Activated CD4-positive, alpha-beta memory T cell treated with anti-CD3 and anti-CD28 coated beads, Interleukin-2, amount 10 ng/mL, durations not matched to agents 7 days and 5 days (primary cell): Measurements from ENCODE around the gene PRR23E. TPM values are rescaled to one million over a fixed set of nuclear protein-coding genes. Genes with fewer than 3 reads are reported as not detected.

Experiments
- CTCF ChIA-PET: fragments of 350-600 bp; sonication (Branson Sonifier 250); formaldehyde crosslinking; loops from one replicate; lab custom pipeline; 2021; ENCODE audit warnings: antibody characterized with exemption, inconsistent platforms; lab: Charles Lee
- POLR2A ChIA-PET: fragments of 350-600 bp; sonication (Branson Sonifier 250); formaldehyde crosslinking; loops from one replicate; lab custom pipeline; 2021; ENCODE audit warnings: antibody characterized with exemption; lab: Charles Lee
- DNase-seq: peaks from one replicate; pipeline ENCODE4 v3.0.0-alpha.2; 2020
- H3K27ac Mint-ChIP-seq: one replicate; pipeline ENCODE4 v1.8.0; 2021; ENCODE audit warnings: mild to moderate bottlenecking, mixed read lengths
- H3K27me3 Mint-ChIP-seq: one replicate; pipeline ENCODE4 v1.8.0; 2021; ENCODE audit warnings: mixed read lengths
- H3K36me3 Mint-ChIP-seq: one replicate; pipeline ENCODE4 v1.8.0; 2021; ENCODE audit warnings: low read depth, mixed read lengths
- H3K4me1 Mint-ChIP-seq: one replicate; pipeline ENCODE4 v1.8.0; 2021; ENCODE audit warnings: mixed read lengths
- H3K4me3 Mint-ChIP-seq: one replicate; pipeline ENCODE4 v1.8.0; 2021; ENCODE audit warnings: mild to moderate bottlenecking, mixed read lengths
- H3K9me3 Mint-ChIP-seq: one replicate; pipeline ENCODE4 v1.8.0; 2021; ENCODE audit warnings: mixed read lengths
- total RNA-seq, 2 experiments: library from RNA; stranded (reverse); gene quantifications; one replicate each; pipeline ENCODE4 v1.2.3, GENCODE V29; 2021

Gene PRR23E
- total RNA-seq, 2 experiments from 2014 or later, result not detected

DNA sequence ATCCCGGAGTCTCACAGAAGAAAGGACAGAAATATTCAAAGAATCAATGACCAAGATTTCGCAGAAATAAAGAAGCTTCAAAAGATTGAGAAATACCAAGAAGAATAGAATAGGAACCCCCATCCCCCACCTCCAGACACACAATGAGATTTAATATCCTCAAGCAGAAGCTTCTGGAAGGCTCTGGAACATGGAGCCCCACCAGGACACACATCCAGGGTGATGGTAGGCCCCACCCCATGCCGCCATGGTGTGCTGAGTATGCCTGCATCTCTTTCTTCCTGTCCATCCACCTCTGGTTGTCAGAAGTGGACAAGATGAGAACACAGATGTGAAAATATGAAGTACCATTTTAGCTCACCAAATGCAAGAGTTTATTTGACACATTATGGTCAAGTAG is 19.3 kb downstream of the PRR23E start:
- no peaks in the 10 kb centered on the region for H3K4me1 Mint-ChIP-seq
- no peak overlapping the region for H3K4me3 Mint-ChIP-seq
- H3K9me3 Mint-ChIP-seq, result no peaks in the 10 kb centered on the region
- no peaks in the 10 kb centered on the region for H3K36me3 Mint-ChIP-seq
- H3K27ac Mint-ChIP-seq, result no peak overlapping the region
- H3K27me3 Mint-ChIP-seq, result peaks cover 13% of the 10 kb centered on the region
- ChIA-PET CTCF (no interaction called here), POLR2A (no interaction called here)
- no peak for DNase-seq

DNA sequence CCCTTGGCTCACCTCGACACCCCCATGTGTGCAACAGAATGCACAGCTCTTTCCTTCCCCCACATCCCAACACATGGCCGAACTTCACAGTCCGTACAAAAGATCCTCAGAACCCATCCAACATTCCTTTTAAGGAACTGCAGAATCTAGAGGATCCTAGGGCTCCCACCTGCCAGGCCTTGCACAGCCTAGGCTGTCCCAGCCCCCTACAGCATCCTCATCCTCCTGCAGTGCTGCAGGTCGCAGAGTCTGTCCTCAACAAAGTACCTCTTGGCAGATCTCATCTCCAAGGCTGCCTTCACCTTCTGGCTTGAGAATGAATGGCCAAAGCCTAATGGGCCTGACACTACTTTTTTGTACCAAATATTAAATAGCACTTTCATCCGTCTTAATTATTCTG is 19.8 kb downstream of the PRR23E start:
- no peaks in the 10 kb centered on the region for H3K9me3 Mint-ChIP-seq

DNA sequence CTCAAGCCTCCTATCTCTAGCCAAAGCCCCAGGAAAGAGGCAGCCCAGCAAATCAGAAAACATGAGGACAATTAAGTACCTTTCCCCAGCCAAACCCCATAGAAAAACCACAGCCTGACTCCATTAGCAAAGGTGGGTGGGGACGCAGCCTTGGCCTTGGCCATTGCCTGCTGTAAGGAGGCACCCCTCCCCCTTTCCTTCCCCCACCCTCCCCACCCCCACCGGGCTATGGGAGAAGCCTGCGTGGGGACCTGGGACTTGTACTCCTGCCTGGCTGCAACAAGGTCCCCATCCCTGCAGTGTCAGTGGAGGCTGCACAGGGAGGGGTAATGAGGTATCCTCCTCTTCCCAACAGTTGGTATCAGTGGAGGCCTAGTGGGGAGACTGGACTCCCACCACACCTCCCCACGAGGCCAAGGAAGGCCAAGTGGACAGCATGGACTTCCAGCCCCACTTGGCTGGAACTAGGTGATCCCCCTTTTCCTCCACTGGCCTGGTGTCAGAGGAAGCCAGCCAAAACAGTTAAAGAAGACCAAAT is 20.5 kb downstream of the PRR23E start:
- Mint-ChIP-seq H3K36me3 (no peaks in the 10 kb centered on the region), H3K27me3 (peaks cover 13% of the 10 kb centered on the region), H3K27ac (no peak overlapping the region), H3K4me3 (no peak overlapping the region), H3K9me3 (no peaks in the 10 kb centered on the region), H3K4me1 (no peaks in the 10 kb centered on the region)
- ChIA-PET CTCF (no interaction called here), POLR2A (no interaction called here)
- DNase-seq, result no peak

More for the DNA sequence above, 19.8 kb downstream of the PRR23E start:
- POLR2A ChIA-PET, result no interaction called here
- H3K4me1 Mint-ChIP-seq, result no peaks in the 10 kb centered on the region
- no peak overlapping the region for H3K27ac Mint-ChIP-seq
- H3K27me3 Mint-ChIP-seq, result peaks cover 13% of the 10 kb centered on the region
- H3K36me3 Mint-ChIP-seq, result no peaks in the 10 kb centered on the region
- CTCF ChIA-PET, result no interaction called here
- no peak for DNase-seq
- no peak overlapping the region for H3K4me3 Mint-ChIP-seq

DNA sequence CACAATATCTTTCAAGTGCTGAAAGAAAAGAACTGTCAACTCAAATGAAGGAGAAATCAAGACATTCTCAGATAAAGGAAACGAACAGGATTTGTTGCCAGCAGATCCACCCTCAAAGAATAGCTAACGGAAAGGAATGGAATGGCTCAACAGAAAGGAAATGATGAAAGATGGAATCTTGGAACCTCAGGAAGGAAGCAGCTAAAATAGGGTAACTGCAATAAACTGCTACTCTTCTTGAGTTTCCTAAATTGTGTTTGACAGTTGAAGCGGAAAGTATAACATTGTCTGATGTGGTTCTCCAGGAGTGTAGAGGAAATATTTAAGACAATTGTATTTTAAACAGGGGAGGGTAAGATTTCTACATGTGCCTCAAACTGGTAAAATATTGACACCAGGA is 22.0 kb downstream of the PRR23E start:
- Mint-ChIP-seq H3K27ac (no peak overlapping the region), H3K27me3 (peaks cover 13% of the 10 kb centered on the region), H3K4me3 (no peak overlapping the region), H3K36me3 (no peaks in the 10 kb centered on the region), H3K4me1 (no peaks in the 10 kb centered on the region), H3K9me3 (no peaks in the 10 kb centered on the region)
- CTCF ChIA-PET, result no interaction called here
- no peak for DNase-seq
- POLR2A ChIA-PET, result no interaction called here

DNA sequence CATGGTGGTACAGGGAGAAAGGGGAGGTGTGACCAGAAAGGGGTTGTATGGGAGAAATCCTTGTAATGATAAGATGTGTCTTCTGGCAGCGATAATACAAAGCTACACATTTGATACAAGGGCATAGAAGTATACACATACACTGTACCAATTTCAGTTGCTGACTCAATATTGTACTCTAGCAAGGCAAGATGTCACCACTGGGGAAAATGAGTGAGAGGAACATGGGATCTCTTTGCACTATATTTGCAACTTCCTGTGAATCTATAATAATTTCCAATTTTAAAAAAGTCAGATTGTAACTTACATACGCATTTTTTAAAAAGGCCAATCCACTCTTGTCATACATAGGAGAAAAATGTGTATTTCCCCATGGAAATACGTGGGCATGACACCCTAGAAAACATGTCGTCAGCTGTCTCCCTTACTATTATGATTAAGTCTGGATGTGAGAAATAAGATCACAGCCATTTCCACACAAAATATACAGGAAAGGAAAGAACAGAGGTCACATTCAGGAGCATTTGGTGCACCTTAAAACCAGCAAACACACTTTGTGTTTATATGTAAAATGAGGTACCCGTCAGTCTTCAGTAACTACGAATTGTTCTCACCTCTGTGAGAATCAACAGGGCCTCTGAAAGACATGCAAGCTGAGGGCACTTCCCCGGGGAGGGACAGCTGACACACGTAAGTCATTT is 22.9 kb downstream of the PRR23E start:
- H3K36me3 Mint-ChIP-seq, result no peaks in the 10 kb centered on the region
- ChIA-PET POLR2A (no interaction called here), CTCF (no interaction called here)
- H3K9me3 Mint-ChIP-seq, result no peaks in the 10 kb centered on the region
- no peak overlapping the region for H3K4me3 Mint-ChIP-seq
- H3K27me3 Mint-ChIP-seq, result peaks cover 13% of the 10 kb centered on the region
- DNase-seq, result no peak
- H3K27ac Mint-ChIP-seq, result no peak overlapping the region
- no peaks in the 10 kb centered on the region for H3K4me1 Mint-ChIP-seq

DNA sequence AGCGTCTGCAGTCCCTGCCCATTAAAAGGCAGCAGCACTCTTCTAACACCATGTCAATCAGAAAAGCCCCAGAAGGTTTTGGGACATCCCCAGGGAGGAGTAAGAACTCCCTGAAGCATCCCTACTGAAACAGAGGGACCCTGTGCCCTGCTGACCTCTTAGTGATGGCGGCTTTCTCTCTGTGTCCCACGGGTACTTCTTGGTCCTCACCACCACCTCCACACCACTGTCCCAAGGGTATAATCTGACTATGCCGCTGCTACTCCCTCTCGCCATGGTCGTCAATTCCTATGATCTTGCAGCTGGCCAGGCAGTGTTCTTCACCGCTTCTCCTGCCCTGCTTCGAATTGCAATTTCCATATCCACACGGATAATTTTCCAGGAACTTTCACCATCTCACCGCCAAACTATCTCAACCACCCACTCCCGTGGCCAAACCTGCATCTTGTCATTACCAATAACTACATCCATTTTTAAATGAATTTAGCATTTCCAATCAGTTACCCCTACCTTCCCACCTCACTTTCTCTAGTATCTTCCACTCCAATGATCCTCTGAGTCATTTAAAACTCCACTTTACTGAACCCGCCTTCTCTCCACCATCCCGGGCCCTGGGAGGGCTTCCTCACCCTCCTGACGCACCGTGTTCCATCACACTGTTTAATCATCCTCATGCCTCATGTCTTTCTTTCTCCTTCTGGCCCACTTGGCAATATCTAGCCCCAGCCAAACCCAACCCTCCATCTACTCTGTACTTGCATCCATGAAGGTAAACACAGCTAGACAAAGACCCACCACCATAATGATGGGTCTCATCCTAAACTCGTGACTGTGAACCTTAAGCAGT is 23.7 kb downstream of the PRR23E start:
- H3K9me3 Mint-ChIP-seq, result no peaks in the 10 kb centered on the region
- CTCF ChIA-PET, result no interaction called here
- POLR2A ChIA-PET, result no interaction called here
- H3K27ac Mint-ChIP-seq, result no peak overlapping the region
- H3K4me1 Mint-ChIP-seq, result no peaks in the 10 kb centered on the region
- no peak for DNase-seq
- H3K27me3 Mint-ChIP-seq, result peaks cover 13% of the 10 kb centered on the region
- H3K4me3 Mint-ChIP-seq, result no peak overlapping the region
- no peaks in the 10 kb centered on the region for H3K36me3 Mint-ChIP-seq

DNA sequence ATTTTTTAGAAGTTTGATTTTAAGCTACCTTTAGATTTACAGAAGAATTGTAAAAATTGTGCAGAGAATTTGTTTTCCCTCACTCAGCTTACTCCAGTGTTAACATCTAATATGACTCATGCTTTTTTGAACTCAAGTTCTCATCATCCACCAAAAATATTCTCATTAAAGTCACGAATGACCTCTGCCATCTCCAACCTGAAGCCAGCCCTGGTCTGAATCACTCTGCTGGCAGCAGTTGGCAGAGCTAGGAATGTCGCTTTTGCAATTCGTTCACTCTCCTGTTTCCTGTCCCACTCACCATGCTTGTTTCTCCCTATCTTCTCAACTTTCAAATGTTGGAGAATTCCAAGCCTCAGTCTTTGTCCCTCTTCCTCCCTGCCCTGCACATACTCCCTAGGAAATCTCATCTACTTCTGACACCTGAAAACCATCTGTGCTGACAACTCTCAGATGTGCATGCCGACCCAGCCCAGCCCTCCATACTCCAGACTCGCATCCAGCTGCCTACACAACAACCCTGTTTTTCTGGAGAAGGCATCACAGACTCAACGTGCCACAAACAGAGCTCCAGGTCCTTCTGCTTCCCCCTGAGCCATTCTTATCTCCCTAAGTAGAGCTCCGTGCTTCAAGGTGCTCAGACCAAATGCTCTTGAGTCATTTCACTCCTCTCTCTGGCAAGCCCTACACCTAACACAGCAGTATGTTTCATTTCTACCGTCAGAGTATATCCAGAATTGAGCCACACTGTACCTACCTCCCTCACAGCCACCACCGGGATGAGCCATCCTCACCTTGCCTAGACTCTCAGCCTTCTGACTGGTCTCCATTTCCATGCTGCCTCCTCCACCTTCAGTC is 24.9 kb downstream of the PRR23E start:
- Mint-ChIP-seq H3K4me1 (no peaks in the 10 kb centered on the region), H3K4me3 (no peak overlapping the region), H3K36me3 (no peaks in the 10 kb centered on the region), H3K27ac (no peak overlapping the region), H3K27me3 (peaks cover 10% of the 10 kb centered on the region), H3K9me3 (no peaks in the 10 kb centered on the region)
- ChIA-PET CTCF (no interaction called here), POLR2A (no interaction called here)
- DNase-seq, result no peak

DNA sequence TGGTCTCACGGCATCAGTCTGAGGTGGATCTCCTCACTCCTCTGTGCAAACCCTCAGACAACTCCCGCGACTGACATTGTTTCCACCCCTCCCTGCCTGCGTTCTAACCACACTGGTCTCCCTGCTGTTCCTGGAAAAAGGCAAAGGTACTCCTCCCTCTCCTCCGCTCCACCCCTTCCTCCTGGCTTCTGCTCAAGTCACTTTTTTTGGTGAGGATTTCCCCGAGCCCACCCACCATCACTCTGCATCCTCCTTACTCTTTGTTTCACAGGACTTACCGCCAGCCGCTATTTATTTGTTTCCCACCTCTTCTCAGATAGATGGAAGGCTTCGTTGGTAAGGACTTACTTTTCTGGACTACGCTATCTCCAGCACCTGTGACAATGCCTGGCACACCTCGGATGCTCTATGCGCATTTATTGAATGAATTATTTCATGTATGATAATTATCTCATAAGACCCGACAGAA is 25.6 kb downstream of the PRR23E start:
- H3K9me3 Mint-ChIP-seq, result no peaks in the 10 kb centered on the region
- ChIA-PET CTCF (no interaction called here), POLR2A (no interaction called here)
- no peak overlapping the region for H3K27ac Mint-ChIP-seq
- no peaks in the 10 kb centered on the region for H3K4me1 Mint-ChIP-seq
- H3K4me3 Mint-ChIP-seq, result no peak overlapping the region
- no peaks in the 10 kb centered on the region for H3K36me3 Mint-ChIP-seq
- DNase-seq, result no peak
- peaks cover 10% of the 10 kb centered on the region for H3K27me3 Mint-ChIP-seq

DNA sequence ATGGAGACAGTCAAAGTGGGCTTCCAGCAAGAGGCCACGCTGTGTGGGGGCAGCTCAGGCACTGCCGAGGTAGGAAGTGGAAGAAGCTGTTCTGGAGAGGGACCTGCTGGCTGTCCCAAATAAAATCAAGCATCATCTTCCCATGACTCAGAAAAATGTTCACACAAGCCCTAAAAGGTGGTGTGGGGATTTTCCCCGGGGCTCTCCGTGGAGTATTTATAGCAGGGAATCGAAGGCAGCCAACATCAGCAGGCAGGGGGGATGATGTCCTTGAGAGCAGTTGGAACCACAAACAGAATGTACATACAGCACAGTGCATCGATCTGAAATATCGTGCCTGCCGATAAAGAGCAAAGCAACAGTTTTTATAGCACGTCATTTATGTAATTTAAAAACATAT is 27.6 kb downstream of the PRR23E start:
- POLR2A ChIA-PET, result no interaction called here
- no peaks in the 10 kb centered on the region for H3K36me3 Mint-ChIP-seq
- no peak for DNase-seq
- H3K27me3 Mint-ChIP-seq, result peaks cover 3% of the 10 kb centered on the region
- CTCF ChIA-PET, result no interaction called here
- H3K9me3 Mint-ChIP-seq, result peaks cover 2% of the 10 kb centered on the region
- H3K4me3 Mint-ChIP-seq, result no peak overlapping the region
- no peak overlapping the region for H3K27ac Mint-ChIP-seq
- peaks cover 3% of the 10 kb centered on the region for H3K4me1 Mint-ChIP-seq

DNA sequence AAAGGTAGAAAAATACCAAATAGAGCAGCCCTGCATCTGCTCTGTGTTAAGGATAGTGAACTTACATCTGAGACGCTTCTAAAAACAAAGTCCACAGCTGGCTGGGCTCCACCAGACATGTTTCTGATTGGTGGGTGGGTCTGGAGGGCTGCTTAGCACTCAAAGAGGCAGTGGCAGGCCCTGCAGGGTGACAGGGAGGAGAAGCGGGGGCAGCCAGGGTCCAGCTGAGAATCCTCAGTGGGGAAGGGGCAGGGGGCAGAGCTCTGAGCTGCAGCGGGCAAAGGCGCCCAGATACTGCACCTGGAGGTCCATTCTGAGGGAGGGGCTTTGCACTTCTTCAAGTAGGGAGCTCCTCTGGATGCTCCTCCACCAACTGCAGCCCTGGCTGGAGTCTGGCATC is 28.1 kb downstream of the PRR23E start:
- DNase-seq, result no peak
- Mint-ChIP-seq H3K4me3 (no peak overlapping the region), H3K9me3 (peaks cover 2% of the 10 kb centered on the region), H3K4me1 (peaks cover 3% of the 10 kb centered on the region), H3K36me3 (no peaks in the 10 kb centered on the region), H3K27me3 (peaks cover 3% of the 10 kb centered on the region), H3K27ac (no peak overlapping the region)
- ChIA-PET POLR2A (no interaction called here), CTCF (no interaction called here)

DNA sequence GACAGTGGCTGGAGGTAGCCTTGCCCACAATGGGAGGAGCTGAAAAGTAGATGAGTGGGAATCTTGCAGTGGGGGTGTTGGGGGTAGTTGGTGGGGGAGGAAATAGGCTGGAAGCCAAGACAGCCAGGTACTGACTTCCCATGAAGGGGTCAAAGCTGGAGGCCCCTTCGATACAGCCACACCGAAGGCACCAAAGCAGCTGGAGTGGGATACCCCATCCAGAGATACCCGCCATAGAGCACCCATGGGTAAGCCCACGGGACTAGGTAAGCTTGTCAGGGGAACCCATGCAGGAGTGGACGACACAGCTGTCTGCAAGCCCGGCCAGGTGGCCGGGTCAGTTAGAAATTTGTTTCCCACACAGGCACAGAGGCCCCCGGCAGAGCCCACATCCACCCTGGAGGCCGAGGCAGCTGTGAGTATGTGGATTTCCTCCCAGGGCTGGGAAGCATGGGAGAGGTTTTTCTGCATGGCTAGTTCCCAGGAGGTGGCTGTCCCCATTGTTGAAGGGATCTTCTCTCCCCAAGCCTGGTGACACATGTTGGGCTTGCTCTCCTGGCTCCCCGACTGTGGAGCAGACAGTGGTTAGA is 28.6 kb downstream of the PRR23E start:
- ChIA-PET CTCF (no interaction called here), POLR2A (no interaction called here)
- H3K9me3 Mint-ChIP-seq, result peaks cover 2% of the 10 kb centered on the region
- H3K4me1 Mint-ChIP-seq, result peaks cover 6% of the 10 kb centered on the region
- H3K27me3 Mint-ChIP-seq, result peaks cover 6% of the 10 kb centered on the region
- H3K4me3 Mint-ChIP-seq, result no peak overlapping the region
- H3K27ac Mint-ChIP-seq, result no peak overlapping the region
- no peaks in the 10 kb centered on the region for H3K36me3 Mint-ChIP-seq
- DNase-seq, result no peak

DNA sequence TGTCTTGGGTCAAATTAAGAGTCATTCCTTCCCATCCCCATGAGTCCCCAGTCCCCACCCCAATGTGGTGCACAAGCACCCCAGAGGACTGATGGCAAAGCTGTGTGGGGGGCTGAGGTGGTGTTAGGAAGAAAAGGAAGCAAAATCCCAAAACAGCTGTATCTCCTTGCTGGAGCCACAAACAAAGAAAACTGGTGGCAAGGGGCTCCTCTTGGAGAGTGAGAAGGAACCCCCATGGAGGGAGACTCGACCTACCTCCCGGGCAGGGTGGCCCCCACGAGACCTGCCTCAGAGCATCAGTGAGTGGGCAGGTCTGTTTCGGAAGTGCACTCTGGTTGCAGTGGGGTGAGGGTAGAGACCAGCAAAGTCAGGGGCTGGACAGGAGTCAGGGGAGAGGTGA is 29.2 kb downstream of the PRR23E start:
- no peaks in the 10 kb centered on the region for H3K36me3 Mint-ChIP-seq
- CTCF ChIA-PET, result no interaction called here
- H3K9me3 Mint-ChIP-seq, result peaks cover 2% of the 10 kb centered on the region
- DNase-seq, result no peak
- H3K27ac Mint-ChIP-seq, result no peak overlapping the region
- H3K4me1 Mint-ChIP-seq, result peaks cover 6% of the 10 kb centered on the region
- POLR2A ChIA-PET, result no interaction called here
- no peak overlapping the region for H3K4me3 Mint-ChIP-seq
- H3K27me3 Mint-ChIP-seq, result peaks cover 6% of the 10 kb centered on the region
